HG02610 (cell line): ENCODE measurements around the gene PYGO1.
A peak's percentile ranks its signal among the peaks of the same experiment; 100 is the strongest.

Experiments used
- ATAC-seq: cut with Tn5 transposase; IDR thresholded peaks from one replicate; pipeline ENCODE4 v1.9.1; 2021; ENCODE audit warnings: mild to moderate bottlenecking, moderate library complexity; ENCODE audit not compliant: unreplicated experiment

PYGO1 gene

DNA sequence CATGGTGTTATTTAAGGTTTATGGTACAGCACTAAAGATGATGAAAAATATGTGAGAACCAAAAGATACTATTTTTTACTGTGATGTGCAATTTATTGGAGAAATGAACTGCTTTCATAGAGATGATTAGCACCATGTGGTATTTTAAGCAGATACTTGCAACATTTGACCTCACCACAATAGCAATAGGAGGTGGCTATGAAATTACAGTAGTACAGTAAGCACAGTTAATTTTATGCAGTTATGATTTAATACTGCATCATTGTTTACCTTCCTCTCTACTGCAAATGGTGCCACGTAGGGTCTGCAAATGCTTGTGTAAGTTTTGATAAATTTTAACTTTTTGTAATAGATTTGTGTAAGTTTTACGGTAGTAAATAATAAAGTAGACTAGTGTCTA lies 14.0 kb downstream of the PYGO1 start:
- ATAC-seq: no peak

GRCh38 chr15:55573224-55573623 lies 14.9 kb downstream of the PYGO1 start:
- no peak for ATAC-seq

GRCh38 chr15:55564347-55565145 lies 23.6 kb downstream of the PYGO1 start:
- no peak for ATAC-seq

- no peak for ATAC-seq
Observed at GRCh38 chr15:55562601-55563000, 25.5 kb downstream of the PYGO1 start.

DNA sequence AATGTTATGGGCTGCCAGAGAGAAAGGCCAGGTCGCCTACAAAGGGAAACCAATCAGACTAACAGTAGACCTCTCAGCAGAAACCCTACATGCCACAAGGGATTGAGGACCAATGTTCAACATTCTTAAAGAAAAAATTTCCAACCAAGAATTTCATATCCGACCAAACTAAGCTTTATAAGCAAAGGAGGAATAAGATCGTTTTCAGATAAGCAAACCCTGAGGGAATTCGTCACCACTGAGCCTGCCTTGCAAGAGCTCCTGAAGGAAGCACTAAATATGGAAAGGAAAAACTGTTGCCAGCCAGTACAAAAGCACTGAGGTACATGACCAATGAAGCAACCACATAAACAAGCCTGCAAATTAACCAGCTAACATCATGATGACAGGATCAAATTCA lies 33.1 kb downstream of the PYGO1 start:
- ATAC-seq: no peak

GRCh38 chr15:55552926-55553325 lies 35.2 kb downstream of the PYGO1 start:
- ATAC-seq: no peak

GRCh38 chr15:55552451-55552850 lies 35.7 kb downstream of the PYGO1 start:
- no peak for ATAC-seq

DNA sequence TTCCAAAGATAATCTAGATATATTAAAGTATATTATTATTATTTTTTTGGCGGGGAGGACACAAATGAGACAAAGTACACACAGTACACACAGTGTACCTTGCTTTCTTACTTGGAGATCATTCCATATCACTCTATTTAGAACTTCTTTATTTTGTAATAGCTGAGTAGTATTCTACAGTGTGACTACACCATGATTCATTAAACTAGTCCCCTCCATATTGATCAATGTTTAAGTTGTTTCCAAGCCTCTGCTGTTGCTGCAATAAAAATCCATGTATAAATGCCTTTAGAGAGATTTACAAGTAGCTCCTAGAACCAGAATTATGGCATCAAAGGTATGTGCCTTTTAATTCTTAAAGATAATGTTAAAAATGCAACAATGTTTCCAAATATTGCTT lies 38.8 kb downstream of the PYGO1 start:
- no peak for ATAC-seq

- no peak for ATAC-seq
Observed at GRCh38 chr15:55546718-55547117, 41.4 kb downstream of the PYGO1 start.

- no peak for ATAC-seq
Observed at GRCh38 chr15:55535436-55535835, 52.7 kb downstream of the PYGO1 start.

GRCh38 chr15:55532944-55533343 lies 55.2 kb downstream of the PYGO1 start:
- ATAC-seq: no peak

GRCh38 chr15:55530861-55531313 lies 57.3 kb downstream of the PYGO1 start:
- no peak for ATAC-seq

- ATAC-seq: no peak
Observed at GRCh38 chr15:55528812-55529211, 59.3 kb downstream of the PYGO1 start.

DNA sequence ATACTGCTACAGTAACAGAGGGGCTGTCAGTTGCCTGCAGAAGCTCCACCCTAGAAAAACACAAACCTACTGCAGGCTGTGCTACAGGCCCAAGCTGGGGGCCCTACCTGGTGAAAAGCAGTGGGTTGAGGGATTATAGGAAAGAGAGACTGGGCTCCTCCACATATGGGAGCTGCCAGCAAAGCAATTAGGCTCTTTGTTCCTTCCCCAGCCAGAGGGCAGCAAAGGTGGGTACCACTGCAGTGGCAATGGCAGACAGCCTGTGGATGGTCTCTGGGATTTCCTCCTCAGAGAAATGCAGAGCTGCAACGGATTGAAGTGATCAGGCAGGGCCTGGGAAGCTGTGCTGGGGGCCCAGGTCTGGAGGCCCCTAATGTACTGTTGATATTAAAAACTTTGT lies 61.0 kb downstream of the PYGO1 start:
- ATAC-seq: no peak

DNA sequence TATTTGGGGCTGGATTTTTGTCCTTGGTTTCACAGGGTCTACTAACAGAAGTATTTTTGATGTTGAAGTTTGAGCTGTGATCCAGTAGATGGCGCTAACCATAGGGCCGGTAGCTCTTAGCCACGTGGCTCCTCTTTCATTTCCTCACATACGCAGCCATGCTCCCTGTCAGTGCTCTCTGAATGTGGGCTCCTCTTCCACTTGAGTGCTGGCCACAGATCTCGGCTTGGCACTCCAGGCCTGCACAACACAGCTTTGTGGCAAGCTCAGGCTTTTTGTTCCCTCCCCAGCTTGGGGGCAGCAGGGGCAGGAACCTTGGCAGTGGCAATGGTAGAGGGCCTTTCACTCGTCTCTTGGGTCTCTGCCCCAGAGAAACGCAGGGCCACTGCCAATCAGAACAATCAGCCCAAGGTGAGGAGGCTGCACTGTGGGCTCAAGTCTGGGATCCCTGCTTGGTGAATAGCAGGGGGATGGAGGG lies 61.5 kb downstream of the PYGO1 start:
- peak; percentile 79 for ATAC-seq

GRCh38 chr15:55522742-55523450 lies 65.2 kb downstream of the PYGO1 start:
- ATAC-seq: no peak

GRCh38 chr15:55518641-55519040 lies 69.5 kb downstream of the PYGO1 start:
- no peak for ATAC-seq

DNA sequence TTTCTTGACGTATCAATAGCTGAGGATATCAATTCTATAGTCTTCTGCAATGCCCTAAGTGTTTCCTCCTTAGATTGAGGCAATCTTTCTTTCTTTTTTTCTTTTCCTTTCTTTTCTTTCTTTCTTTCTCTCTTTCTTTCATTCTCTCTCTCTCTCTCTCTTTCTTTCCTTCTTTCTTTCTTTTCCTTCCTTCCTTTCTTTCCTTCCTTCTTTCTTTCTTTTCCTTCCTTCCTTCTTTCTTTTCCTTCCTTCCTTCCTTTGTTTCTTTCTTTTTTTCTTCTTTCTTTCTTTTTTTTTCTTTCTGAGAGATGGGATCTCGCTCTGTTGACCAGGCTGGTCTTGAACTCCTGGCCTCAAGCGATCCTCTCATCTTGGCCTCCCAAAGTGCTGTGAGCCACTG lies 70.1 kb downstream of the PYGO1 start:
- ATAC-seq: no peak

DNA sequence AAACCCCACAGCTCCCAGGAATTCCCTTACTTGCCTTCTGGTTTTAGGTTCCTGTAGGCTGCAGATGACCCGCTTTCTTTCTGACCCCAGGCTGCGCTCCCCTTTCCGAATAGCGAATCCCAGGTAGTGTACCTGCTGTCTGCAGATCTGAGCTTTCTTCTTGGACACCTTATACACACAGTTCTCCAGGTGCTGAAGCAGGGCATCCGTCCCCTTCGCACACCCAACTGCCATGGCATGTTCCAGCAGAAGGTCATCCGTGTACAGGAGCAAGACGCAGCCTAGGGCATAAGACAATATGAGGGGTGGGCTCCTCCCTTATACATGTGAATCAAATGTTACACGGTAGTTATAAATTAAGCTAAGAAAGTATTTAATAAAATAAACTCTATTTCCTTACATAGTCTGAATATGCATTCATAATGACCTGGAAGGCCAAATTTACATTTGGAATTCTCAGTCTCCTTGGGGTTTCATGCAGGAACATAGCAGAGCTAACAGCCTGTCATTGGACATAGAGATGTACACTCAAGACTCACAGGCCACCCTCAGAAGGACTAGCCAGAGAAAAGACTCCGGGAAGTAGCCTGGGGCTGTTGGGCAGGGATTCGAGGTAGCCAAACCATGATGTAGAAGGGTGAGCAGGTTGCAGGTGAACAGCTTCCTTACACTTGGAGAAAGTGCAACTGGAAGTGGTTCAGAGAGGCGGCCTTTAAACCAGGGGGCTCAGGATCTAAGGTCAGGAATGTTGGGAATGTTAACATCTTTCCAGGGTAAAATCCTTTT lies 72.0 kb downstream of the PYGO1 start:
- no peak for ATAC-seq

DNA sequence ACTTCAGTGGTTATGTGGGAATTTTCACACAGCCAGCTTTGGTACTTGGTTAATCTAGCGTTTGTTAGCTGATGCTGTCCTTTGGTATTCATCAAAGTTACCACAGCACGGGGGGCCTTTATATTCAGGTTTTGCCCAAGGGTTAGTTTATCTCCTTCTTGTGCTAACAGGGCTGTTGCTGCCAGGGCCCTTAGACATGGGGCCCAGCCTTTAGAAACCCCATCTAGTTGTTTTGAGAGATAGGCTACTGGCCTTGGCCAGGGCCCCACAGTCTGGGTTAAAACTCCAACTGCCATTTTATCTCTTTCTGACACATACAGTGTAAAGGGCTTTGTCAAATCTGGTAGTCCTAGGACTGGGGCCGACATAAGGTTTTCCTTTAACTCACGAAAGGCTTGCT lies 72.7 kb downstream of the PYGO1 start:
- no peak for ATAC-seq

GRCh38 chr15:55514414-55514850 lies 73.7 kb downstream of the PYGO1 start:
- ATAC-seq: no peak
